Suprapubic skin (tissue), 4 donors: Measurements from ENCODE around the gene TNFAIP8L2. TPM values are rescaled to one million over a fixed set of nuclear protein-coding genes. Genes with fewer than 3 reads are reported as not detected.
A peak's percentile ranks its signal among the peaks of the same experiment; 100 is the strongest.

ENCODE experiments used
- DNase-seq, 2 donors: peaks; one replicate each; pipeline ENCODE4 v3.0.0-alpha.2; 2019; ENCODE audit warnings: low spot score in 2 of 2
- H3K27ac ChIP-seq: fragments of 200-600 bp; sonication (generic); one replicate; pipeline ENCODE4 v1.5.1; 2019
- H3K27me3 ChIP-seq: fragments of 200-600 bp; sonication (generic); one replicate; pipeline ENCODE4 v1.5.1; 2019
- H3K36me3 ChIP-seq: fragments of 200-600 bp; sonication (generic); one replicate; pipeline ENCODE4 v1.5.1; 2019
- H3K4me1 ChIP-seq: fragments of 200-600 bp; sonication (generic); one replicate; pipeline ENCODE4 v1.5.1; 2019
- H3K4me3 ChIP-seq: fragments of 200-600 bp; sonication (generic); one replicate; pipeline ENCODE4 v1.5.1; 2019; ENCODE audit warnings: mild to moderate bottlenecking
- H3K9me3 ChIP-seq: fragments of 200-600 bp; sonication (generic); one replicate; pipeline ENCODE4 v1.5.1; 2019
- CTCF ChIP-seq, 2 donors: fragments of 200-600 bp in 1 of 2; fragments of 450-650 bp in 1 of 2; sonication (generic) in 1 of 2; IDR thresholded peaks; one replicate each; pipeline ENCODE4 v1.5.1; 2016 to 2019; ENCODE audit warnings: antibody characterized with exemption in 2 of 2, mild to moderate bottlenecking in 1 of 2, moderate library complexity in 1 of 2
- EP300 ChIP-seq: sonication (generic); formaldehyde crosslinking; IDR thresholded peaks from one replicate; pipeline ENCODE4 v1.6.1; 2017; ENCODE audit warnings: antibody characterized with exemption
- POLR2A ChIP-seq, 2 donors: fragments of 450-650 bp; IDR thresholded peaks; one replicate each; pipeline ENCODE4 v1.6.1; 2017; ENCODE audit warnings: antibody characterized with exemption in 2 of 2, mild to moderate bottlenecking in 2 of 2, moderate library complexity in 2 of 2
- POLR2AphosphoS5 ChIP-seq, 3 donors: sonication (generic); formaldehyde crosslinking; IDR thresholded peaks; one replicate each; pipeline ENCODE4 v1.6.1; 2017; ENCODE audit warnings: antibody characterized with exemption in 3 of 3
- WGBS: methylation state at CpG from one replicate; pipeline ENCODE4 v1.1.5; 2018; 5-methylcytosine and 5-hydroxymethylcytosine counted together
- total RNA-seq, 4 donors: library from RNA; depleted of rRNA; stranded (reverse); fragments of >200 nt; gene quantifications; one replicate each; pipeline ENCODE4 v1.1.0, GENCODE V29; 2016

Gene TNFAIP8L2
- total RNA-seq, 4 donors from 2014 or later: 1.0 to 2.5 (median 1.5) TPM

- no peak for DNase-seq
- peaks cover 14% of the 10 kb centered on the region for H3K4me1 ChIP-seq
- peaks cover 47% of the 10 kb centered on the region for H3K36me3 ChIP-seq
- WGBS: 83% methylated on average over 5 of the region's 5 CpGs
- TF ChIP-seq POLR2AphosphoS5 (IDR thresholded peaks at IDR 0.05) (no peak), CTCF (IDR thresholded peaks at IDR 0.05) (no peak), EP300 (no peak), POLR2A (IDR thresholded peaks at IDR 0.05) (no peak)
- H3K9me3 ChIP-seq: no peaks in the 10 kb centered on the region
- peak overlapping the region; percentile 38 for H3K4me3 ChIP-seq
- H3K27me3 ChIP-seq: no peaks in the 10 kb centered on the region
- H3K27ac ChIP-seq: no peak overlapping the region
Measured at GRCh38 chr1:151158326-151158725, 1.9 kb downstream of the TNFAIP8L2 start.

GRCh38 chr1:151158751-151159251 lies 2.4 kb downstream of the TNFAIP8L2 start:
- no peaks in the 10 kb centered on the region for H3K27me3 ChIP-seq
- TF ChIP-seq CTCF (IDR thresholded peaks at IDR 0.05): no peak
- no peak for TF ChIP-seq EP300
- TF ChIP-seq POLR2A (IDR thresholded peaks at IDR 0.05): no peak
- TF ChIP-seq POLR2AphosphoS5 (IDR thresholded peaks at IDR 0.05): no peak
- no peak overlapping the region for H3K4me3 ChIP-seq
- peaks cover 47% of the 10 kb centered on the region for H3K36me3 ChIP-seq
- no peak overlapping the region for H3K27ac ChIP-seq
- H3K4me1 ChIP-seq: peaks cover 17% of the 10 kb centered on the region
- 84% methylated on average over 22 of the region's 22 CpGs for WGBS
- H3K9me3 ChIP-seq: no peaks in the 10 kb centered on the region
- no peak for DNase-seq

DNA sequence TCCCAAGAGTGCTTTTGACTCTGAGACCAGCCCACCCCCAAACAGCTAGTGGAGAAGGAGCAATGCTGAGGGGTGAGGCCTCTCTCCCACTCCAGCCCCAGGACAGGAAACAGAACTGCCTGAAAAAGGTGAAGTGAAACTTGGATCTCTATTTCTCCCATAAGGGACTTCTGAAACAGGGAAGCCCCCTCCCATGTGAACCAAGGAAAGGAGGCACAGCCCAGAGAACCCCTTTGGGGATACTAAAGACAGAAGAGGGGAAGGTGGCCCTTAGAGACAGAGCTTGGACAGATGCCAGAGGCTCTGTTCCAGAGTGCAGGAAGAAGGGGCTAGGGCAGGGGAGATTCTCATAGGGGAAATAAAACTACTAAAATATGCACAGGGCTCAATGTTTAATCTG lies 2.9 kb downstream of the TNFAIP8L2 start:
- H3K27ac ChIP-seq: no peak overlapping the region
- no peak overlapping the region for H3K4me3 ChIP-seq
- no peak for TF ChIP-seq POLR2A (IDR thresholded peaks at IDR 0.05)
- no peak for TF ChIP-seq CTCF (IDR thresholded peaks at IDR 0.05)
- TF ChIP-seq EP300: no peak
- TF ChIP-seq POLR2AphosphoS5 (IDR thresholded peaks at IDR 0.05): no peak
- H3K4me1 ChIP-seq: peaks cover 23% of the 10 kb centered on the region
- no peaks in the 10 kb centered on the region for H3K27me3 ChIP-seq
- DNase-seq: no peak
- no peaks in the 10 kb centered on the region for H3K9me3 ChIP-seq
- H3K36me3 ChIP-seq: peaks cover 47% of the 10 kb centered on the region

DNA sequence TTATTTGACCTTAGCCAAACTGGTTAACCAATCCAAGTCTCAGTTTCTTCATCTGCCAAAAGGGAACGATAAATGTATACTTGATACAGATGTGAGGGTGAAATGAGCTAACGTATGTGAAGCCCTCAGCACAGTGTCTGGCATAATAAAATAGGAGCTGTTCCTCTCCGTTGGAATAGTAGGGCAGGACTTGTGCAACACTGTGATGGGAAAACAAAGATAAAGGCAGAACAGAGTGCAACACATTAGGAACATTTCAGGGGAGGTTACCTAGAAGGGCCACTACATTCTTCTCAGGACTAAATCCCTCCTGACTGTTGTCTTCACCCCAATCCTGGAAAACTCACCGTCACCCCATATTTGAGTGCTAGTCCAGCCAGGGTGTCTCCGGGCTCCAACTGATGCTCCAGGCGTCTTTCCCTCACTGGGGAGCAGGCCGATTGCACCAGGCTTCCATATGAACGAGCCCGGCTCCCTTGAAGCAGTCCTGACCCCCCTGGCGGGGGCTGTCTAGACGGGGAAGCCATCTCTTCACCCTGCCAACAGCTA lies 8.4 kb downstream of the TNFAIP8L2 start:
- Histone ChIP-seq H3K27me3 (no peaks in the 10 kb centered on the region), H3K36me3 (peaks cover 38% of the 10 kb centered on the region), H3K27ac (peak overlapping the region; percentile 84), H3K4me1 (peaks cover 39% of the 10 kb centered on the region), H3K9me3 (no peaks in the 10 kb centered on the region), H3K4me3 (peak overlapping the region; percentile 85)
- WGBS: 18% methylated on average over 11 of the region's 11 CpGs
- DNase-seq: no peak
- TF ChIP-seq POLR2A (IDR thresholded peaks at IDR 0.05): no peak
- no peak for TF ChIP-seq POLR2AphosphoS5 (IDR thresholded peaks at IDR 0.05)
- no peak for TF ChIP-seq CTCF (IDR thresholded peaks at IDR 0.05)
- TF ChIP-seq EP300: no peak

DNA sequence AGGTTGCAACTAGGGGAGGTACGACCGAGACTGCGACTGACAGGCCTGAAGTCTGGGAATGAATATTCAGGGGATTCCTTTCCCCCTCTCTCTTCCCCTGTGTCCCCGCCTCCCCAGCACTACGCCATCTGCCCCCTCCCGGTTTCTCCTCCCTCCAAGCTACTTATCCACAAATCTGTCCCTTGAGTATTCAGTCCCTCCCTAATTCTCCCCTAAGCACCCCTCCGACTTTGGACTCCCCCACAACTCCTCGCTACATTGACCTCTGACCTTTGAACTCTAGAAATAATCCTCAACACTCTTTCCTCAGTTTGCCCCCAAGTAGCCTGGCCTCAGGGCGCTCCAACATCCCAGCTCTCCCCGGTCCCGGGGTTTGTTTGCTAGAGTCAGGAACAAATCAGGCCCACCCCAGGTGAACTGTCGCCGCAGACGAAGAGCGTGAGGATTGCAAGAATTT lies 8.9 kb downstream of the TNFAIP8L2 start:
- H3K4me1 ChIP-seq: peaks cover 39% of the 10 kb centered on the region
- H3K4me3 ChIP-seq: peak overlapping the region; percentile 85
- H3K9me3 ChIP-seq: no peaks in the 10 kb centered on the region
- TF ChIP-seq POLR2A (IDR thresholded peaks at IDR 0.05): peak in 1 of 2 donors; percentile 23
- no peak for TF ChIP-seq EP300
- 7% methylated on average over 12 of the region's 15 CpGs for WGBS
- H3K27me3 ChIP-seq: no peaks in the 10 kb centered on the region
- DNase-seq: peak in 1 of 2 donors; percentile 82
- peak overlapping the region; percentile 84 for H3K27ac ChIP-seq
- H3K36me3 ChIP-seq: peaks cover 41% of the 10 kb centered on the region
